SU-DHL-6 (cell line): ENCODE measurements around the gene ERG.

Source experiments
- H2AFZ ChIP-seq: fragments of 200-600 bp; sonication (generic); 2 replicates; pipeline ENCODE4 v1.6.1; 2014; ENCODE audit warnings: low read depth, mild to moderate bottlenecking, moderate library complexity, mixed read lengths, antibody characterized with exemption, low read length; ENCODE audit not compliant: severe bottlenecking
- H3F3A ChIP-seq: fragments of 200-600 bp; shearing (Covaris generic); 2 replicates; pipeline ENCODE4 v1.6.0; 2016; ENCODE audit warnings: antibody characterized with exemption, mild to moderate bottlenecking; ENCODE audit not compliant: insufficient read depth
- H3K27ac ChIP-seq: fragments of 200-600 bp; sonication (generic); 2 replicates; pipeline ENCODE4 v1.5.1; 2016; ENCODE audit warnings: low read depth, mild to moderate bottlenecking, low read length, moderate library complexity, mixed read lengths
- H3K27me3 ChIP-seq: fragments of 200-600 bp; sonication (generic), shearing (Covaris generic); 2 replicates; pipeline ENCODE4 v1.6.0; 2014; ENCODE audit warnings: mild to moderate bottlenecking, low read length
- H3K36me3 ChIP-seq: fragments of 200-600 bp; sonication (generic); 2 replicates; pipeline ENCODE4 v1.6.1; 2014; ENCODE audit warnings: mild to moderate bottlenecking, low read length, mixed read lengths
- H3K4me2 ChIP-seq: fragments of 300-600, 200-600 bp; shearing (Covaris generic), sonication (generic); 2 replicates; pipeline ENCODE4 v1.6.0; 2014; ENCODE audit warnings: low read length, low read depth, mild to moderate bottlenecking; ENCODE audit not compliant: poor library complexity, severe bottlenecking
- H3K4me3 ChIP-seq: fragments of 200-600 bp; sonication (generic); 2 replicates; pipeline ENCODE4 v1.5.1; 2014; ENCODE audit warnings: antibody characterized with exemption, low read length, mild to moderate bottlenecking, mixed read lengths; ENCODE audit not compliant: insufficient read depth, poor library complexity, severe bottlenecking
- H3K79me2 ChIP-seq: fragments of 200-600 bp; sonication (generic); 2 replicates; pipeline ENCODE4 v1.6.1; 2014; ENCODE audit warnings: mild to moderate bottlenecking, low read length, moderate library complexity; ENCODE audit not compliant: insufficient read depth
- H3K9ac ChIP-seq: fragments of 200-600 bp; sonication (generic); 2 replicates; pipeline ENCODE4 v1.7.0; 2014; ENCODE audit warnings: mild to moderate bottlenecking, low read length
- H3K9me2 ChIP-seq: fragments of 200-600 bp; sonication (generic); replicated peaks from 2 replicates; pipeline ENCODE4 v1.6.1; 2014; ENCODE audit warnings: low read length; ENCODE audit not compliant: insufficient read depth
- H3K9me3 ChIP-seq: fragments of 200-600 bp; sonication (generic); 2 replicates; pipeline ENCODE4 v1.6.1; 2014; ENCODE audit warnings: low read length, mixed read lengths; ENCODE audit not compliant: insufficient read depth
- H4K20me1 ChIP-seq: fragments of 200-600 bp; sonication (generic); 2 replicates; pipeline ENCODE4 v1.6.1; 2014; ENCODE audit warnings: low read depth, mild to moderate bottlenecking, antibody characterized with exemption, low read length, moderate library complexity, mixed read lengths
- EZH2phosphoT487 ChIP-seq: fragments of 200-600 bp; sonication (generic), shearing (Covaris generic); conservative IDR thresholded peaks from 2 replicates; pipeline ENCODE4 v1.6.1; 2018; ENCODE audit warnings: mild to moderate bottlenecking, antibody characterized with exemption, low read length, moderate library complexity, mixed read lengths
- TF ChIP-seq, protein P1 (sequence below): fragments of 200-600 bp; sonication (generic); IDR thresholded peaks from one replicate; pipeline ENCODE4 v1.5.1; 2017; ENCODE audit warnings: antibody characterized with exemption, mild to moderate bottlenecking, low read length, moderate library complexity; ENCODE audit not compliant: insufficient read depth, poor library complexity, severe bottlenecking

Gene ERG

DNA sequence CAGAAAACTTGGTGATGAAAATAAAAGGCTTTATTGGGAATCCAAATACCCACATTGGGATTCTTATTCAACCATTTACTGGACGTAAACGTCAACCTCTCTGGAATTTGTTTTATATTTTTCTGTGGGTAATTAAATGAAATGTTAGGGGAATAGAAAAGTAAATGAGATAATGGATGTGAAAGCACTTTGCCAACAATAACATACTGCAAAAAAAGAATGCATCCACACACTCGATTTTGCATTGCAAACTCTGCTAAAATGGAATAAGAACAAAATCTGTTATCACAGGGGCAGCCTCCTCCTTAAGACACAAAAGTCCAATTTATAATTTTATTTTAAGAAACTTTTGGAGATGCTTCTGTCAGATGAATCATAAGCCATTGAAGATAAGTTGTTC lies 88.4 kb downstream of the ERG start:
- no peaks in the 10 kb centered on the region for H3K79me2 ChIP-seq
- no peaks in the 10 kb centered on the region for H3F3A ChIP-seq
- H3K9ac ChIP-seq = no peak overlapping the region
- H3K9me2 ChIP-seq = no peaks in the 10 kb centered on the region
- H3K27me3 ChIP-seq = no peaks in the 10 kb centered on the region
- no peak overlapping the region for H3K4me2 ChIP-seq
- H3K36me3 ChIP-seq = no peaks in the 10 kb centered on the region
- H3K27ac ChIP-seq = no peak overlapping the region
- no peaks in the 10 kb centered on the region for H4K20me1 ChIP-seq
- H3K9me3 ChIP-seq = no peaks in the 10 kb centered on the region
- H3K4me3 ChIP-seq = no peak overlapping the region
- TF ChIP-seq EZH2phosphoT487 = no peak
- TF ChIP-seq, protein P1, sequence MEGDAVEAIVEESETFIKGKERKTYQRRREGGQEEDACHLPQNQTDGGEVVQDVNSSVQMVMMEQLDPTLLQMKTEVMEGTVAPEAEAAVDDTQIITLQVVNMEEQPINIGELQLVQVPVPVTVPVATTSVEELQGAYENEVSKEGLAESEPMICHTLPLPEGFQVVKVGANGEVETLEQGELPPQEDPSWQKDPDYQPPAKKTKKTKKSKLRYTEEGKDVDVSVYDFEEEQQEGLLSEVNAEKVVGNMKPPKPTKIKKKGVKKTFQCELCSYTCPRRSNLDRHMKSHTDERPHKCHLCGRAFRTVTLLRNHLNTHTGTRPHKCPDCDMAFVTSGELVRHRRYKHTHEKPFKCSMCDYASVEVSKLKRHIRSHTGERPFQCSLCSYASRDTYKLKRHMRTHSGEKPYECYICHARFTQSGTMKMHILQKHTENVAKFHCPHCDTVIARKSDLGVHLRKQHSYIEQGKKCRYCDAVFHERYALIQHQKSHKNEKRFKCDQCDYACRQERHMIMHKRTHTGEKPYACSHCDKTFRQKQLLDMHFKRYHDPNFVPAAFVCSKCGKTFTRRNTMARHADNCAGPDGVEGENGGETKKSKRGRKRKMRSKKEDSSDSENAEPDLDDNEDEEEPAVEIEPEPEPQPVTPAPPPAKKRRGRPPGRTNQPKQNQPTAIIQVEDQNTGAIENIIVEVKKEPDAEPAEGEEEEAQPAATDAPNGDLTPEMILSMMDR = no peak
- no peak overlapping the region for H2AFZ ChIP-seq

DNA sequence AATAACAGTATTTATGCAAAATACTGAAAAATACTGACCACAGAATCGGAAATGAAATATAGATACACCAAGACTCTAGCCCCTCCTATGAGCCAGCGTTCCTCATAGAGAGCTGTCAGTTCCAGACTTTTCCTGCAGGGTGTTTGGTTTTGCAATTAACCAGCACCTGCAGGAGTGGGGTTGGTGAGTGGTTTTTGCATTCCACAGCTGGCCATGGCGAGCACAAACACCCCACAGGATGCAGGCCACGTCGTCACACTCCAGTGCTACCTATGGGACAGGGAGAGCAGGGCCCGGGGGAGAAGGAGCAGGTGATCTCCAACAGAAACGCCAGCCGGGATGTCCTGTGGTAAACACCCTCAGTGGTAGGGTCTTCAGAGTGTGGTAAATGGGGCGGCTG lies 94.1 kb downstream of the ERG start:
- Histone ChIP-seq H3K9me2 (no peaks in the 10 kb centered on the region), H3K27me3 (no peaks in the 10 kb centered on the region), H3K4me2 (no peak overlapping the region), H3K9ac (no peak overlapping the region), H2AFZ (no peak overlapping the region), H3K4me3 (no peak overlapping the region), H3K27ac (no peak overlapping the region), H3K9me3 (no peaks in the 10 kb centered on the region), H4K20me1 (no peaks in the 10 kb centered on the region), H3K79me2 (no peaks in the 10 kb centered on the region), H3K36me3 (no peaks in the 10 kb centered on the region), H3F3A (no peaks in the 10 kb centered on the region)
- TF ChIP-seq EZH2phosphoT487 = no peak
- TF ChIP-seq, protein P1 = no peak

DNA sequence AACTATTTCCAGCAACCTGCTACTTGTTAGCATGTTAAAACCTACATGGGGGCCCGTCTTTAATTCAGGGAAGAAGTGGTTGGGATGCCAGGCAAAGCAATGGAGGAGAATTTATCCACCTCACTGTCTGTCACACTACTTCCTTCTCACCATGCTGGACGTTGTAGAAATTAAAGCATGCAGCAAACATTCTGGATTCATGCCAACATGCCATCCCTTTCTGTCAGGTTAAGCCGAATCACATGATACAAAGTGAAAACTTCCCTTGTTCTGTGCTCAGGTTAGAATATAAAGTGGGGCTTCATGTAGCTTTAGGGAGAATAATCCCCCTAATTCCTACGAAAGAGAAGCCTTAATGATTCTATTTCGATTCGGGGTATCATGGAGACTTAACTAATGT lies 95.5 kb downstream of the ERG start:
- no peak overlapping the region for H3K9ac ChIP-seq
- H3K4me3 ChIP-seq = no peak overlapping the region

More for the DNA sequence above, 95.5 kb downstream of the ERG start:
- H2AFZ ChIP-seq = no peak overlapping the region
- H3K27me3 ChIP-seq = no peaks in the 10 kb centered on the region
- no peak overlapping the region for H3K27ac ChIP-seq
- no peak overlapping the region for H3K4me2 ChIP-seq
- no peaks in the 10 kb centered on the region for H3K79me2 ChIP-seq
- no peaks in the 10 kb centered on the region for H4K20me1 ChIP-seq
- H3K36me3 ChIP-seq = no peaks in the 10 kb centered on the region
- no peaks in the 10 kb centered on the region for H3F3A ChIP-seq
- no peaks in the 10 kb centered on the region for H3K9me2 ChIP-seq
- TF ChIP-seq EZH2phosphoT487 = no peak
- TF ChIP-seq, protein P1 = no peak
- no peaks in the 10 kb centered on the region for H3K9me3 ChIP-seq
